Ecto neural progenitor cell (in vitro differentiated cells): ENCODE data around the gene B4GALT2.

ENCODE experiments used
- DNase-seq: peaks from one replicate; pipeline ENCODE4 v3.0.0-alpha.2; 2018; ENCODE audit warnings: low spot score

Gene B4GALT2

GRCh38 chr1:43946236-43947060 lies 32.6 kb upstream of the B4GALT2 start, which contains the start of gene IPO13:
Gene IPO13 (plus strand): TSS chr1:43946950. CDS start chr1:43947601, 651 bp downstream.
- DNase-seq = peak; percentile 98

- DNase-seq = no peak
These were observed 31.7 kb upstream of the B4GALT2 start for GRCh38 chr1:43947061-43947873.

GRCh38 chr1:43947874-43948437 lies 31.1 kb upstream of the B4GALT2 start:
- no peak for DNase-seq

GRCh38 chr1:43949678-43950077 lies 29.3 kb upstream of the B4GALT2 start:
- DNase-seq = no peak

- DNase-seq = no peak
These were observed 27.7 kb upstream of the B4GALT2 start for GRCh38 chr1:43951021-43951985.

GRCh38 chr1:43952731-43953346 lies 26.2 kb upstream of the B4GALT2 start:
- peak; percentile 75 for DNase-seq

GRCh38 chr1:43953361-43953760 lies 25.6 kb upstream of the B4GALT2 start:
- no peak for DNase-seq

- no peak for DNase-seq
These were observed 25.0 kb upstream of the B4GALT2 start for GRCh38 chr1:43954036-43954435.

GRCh38 chr1:43956234-43956633 lies 22.8 kb upstream of the B4GALT2 start:
- DNase-seq = no peak

- DNase-seq = no peak
These were observed 21.5 kb upstream of the B4GALT2 start for GRCh38 chr1:43957407-43958040.

GRCh38 chr1:43958351-43959255 lies 20.4 kb upstream of the B4GALT2 start:
- DNase-seq = no peak

- no peak for DNase-seq
These were observed 18.2 kb upstream of the B4GALT2 start for GRCh38 chr1:43960798-43961197.

- no peak for DNase-seq
These were observed 17.3 kb upstream of the B4GALT2 start for GRCh38 chr1:43961692-43962091.

GRCh38 chr1:43962324-43962723 lies 16.7 kb upstream of the B4GALT2 start:
- no peak for DNase-seq

- DNase-seq = no peak
These were observed 16.0 kb upstream of the B4GALT2 start for GRCh38 chr1:43963006-43963405.

GRCh38 chr1:43963890-43964289 lies 15.1 kb upstream of the B4GALT2 start:
- no peak for DNase-seq

GRCh38 chr1:43965316-43965715 lies 13.7 kb upstream of the B4GALT2 start:
- DNase-seq = no peak

- no peak for DNase-seq
These were observed 10.6 kb upstream of the B4GALT2 start for GRCh38 chr1:43968348-43968948.

GRCh38 chr1:43969416-43969745 lies 9.6 kb upstream of the B4GALT2 start:
- DNase-seq = no peak
